SK-N-SH treated with all-trans-retinoic acid at 6 μM for 48 hours (cell line): ENCODE results near the gene STYX.
A peak's percentile ranks its signal among the peaks of the same experiment; 100 is the strongest.

Experiments
- ATAC-seq: fragments of 200-7000 bp; cut with Tn5 transposase; 3 replicates; pipeline ENCODE4 v1.9.1; 2020; ENCODE audit warnings: mild to moderate bottlenecking, moderate library complexity
- ARNTL ChIP-seq: fragments of 450-650 bp; formaldehyde crosslinking; IDR thresholded peaks from 2 replicates; pipeline ENCODE4 v1.5.0; 2020; ENCODE audit warnings: low read depth, mild to moderate bottlenecking, moderate library complexity, borderline replicate concordance
- BACH2 ChIP-seq: fragments of 250-450 bp; sonication (Bioruptor Pico); IDR thresholded peaks from 2 replicates; pipeline ENCODE4 v1.9.0; 2021; ENCODE audit warnings: mild to moderate bottlenecking, borderline replicate concordance
- CREB5 ChIP-seq: fragments of 250-450 bp; sonication (Bioruptor Pico); IDR thresholded peaks from 2 replicates; pipeline ENCODE4 v1.5.1; 2020; ENCODE audit warnings: low read depth, mild to moderate bottlenecking, moderate library complexity
- CSDC2 ChIP-seq: fragments of 250-450 bp; sonication (Bioruptor Pico); IDR thresholded peaks from 2 replicates; pipeline ENCODE4 v1.5.0; 2020; ENCODE audit warnings: mild to moderate bottlenecking, moderate library complexity
- CSRNP3 ChIP-seq: fragments of 250-450 bp; sonication (Bioruptor Pico); IDR thresholded peaks from 2 replicates; pipeline ENCODE4 v1.5.1; 2021; ENCODE audit warnings: mild to moderate bottlenecking, moderate library complexity
- ESRRG ChIP-seq: fragments of 250-450 bp; sonication (Bioruptor Pico); IDR thresholded peaks from 2 replicates; pipeline ENCODE4 v1.6.1; 2021; ENCODE audit warnings: mild to moderate bottlenecking
- GLIS3 ChIP-seq: fragments of 250-450 bp; sonication (Bioruptor Pico); IDR thresholded peaks from 2 replicates; pipeline ENCODE4 v1.5.0; 2020; ENCODE audit warnings: mild to moderate bottlenecking, moderate library complexity
- ISL1 ChIP-seq: fragments of 250-450 bp; sonication (Bioruptor Pico); IDR thresholded peaks from 2 replicates; pipeline ENCODE4 v2.1.2; 2022; ENCODE audit warnings: mild to moderate bottlenecking, moderate library complexity
- OSR1 ChIP-seq: fragments of 250-450 bp; sonication (Bioruptor Pico); IDR thresholded peaks from 2 replicates; pipeline ENCODE4 v1.8.0; 2022; ENCODE audit warnings: moderate library complexity, mild to moderate bottlenecking, inconsistent platforms
- PPARA ChIP-seq: fragments of 250-450 bp; sonication (Bioruptor Pico); IDR thresholded peaks from 2 replicates; pipeline ENCODE4 v1.5.0; 2020; ENCODE audit warnings: mild to moderate bottlenecking, borderline replicate concordance
- RARB ChIP-seq: fragments of 250-450 bp; sonication (Bioruptor Pico); IDR thresholded peaks from 2 replicates; pipeline ENCODE4 v1.8.0; 2021; ENCODE audit warnings: mild to moderate bottlenecking, moderate library complexity
- SNAI2 ChIP-seq: fragments of 250-450 bp; sonication (Bioruptor Pico); IDR thresholded peaks from 2 replicates; pipeline ENCODE4 v1.5.0; 2020; ENCODE audit warnings: mild to moderate bottlenecking, moderate library complexity
- TOX ChIP-seq: fragments of 250-450 bp; sonication (Bioruptor Pico); IDR thresholded peaks from 2 replicates; pipeline ENCODE4 v1.8.0; 2021; ENCODE audit warnings: mild to moderate bottlenecking, moderate library complexity, borderline replicate concordance
- ZC3H10 ChIP-seq: fragments of 250-450 bp; sonication (Bioruptor Pico); IDR thresholded peaks from 2 replicates; pipeline ENCODE4 v1.5.1; 2021; ENCODE audit warnings: mild to moderate bottlenecking, moderate library complexity
- ZFP3 ChIP-seq: fragments of 250-450 bp; sonication (Bioruptor Pico); IDR thresholded peaks from 2 replicates; pipeline ENCODE4 v1.5.0; 2020; ENCODE audit warnings: mild to moderate bottlenecking, moderate library complexity
- ZFP30 ChIP-seq: fragments of 450-650 bp; formaldehyde crosslinking; IDR thresholded peaks from 2 replicates; pipeline ENCODE4 v1.5.0; 2022; ENCODE audit warnings: mild to moderate bottlenecking, moderate library complexity
- ZNF565 ChIP-seq: fragments of 450-650 bp; formaldehyde crosslinking; conservative IDR thresholded peaks from 2 replicates; pipeline ENCODE4 v1.5.0; 2020; ENCODE audit warnings: low read depth, mild to moderate bottlenecking, moderate library complexity
- ZNF70 ChIP-seq: fragments of 450-650 bp; formaldehyde crosslinking; IDR thresholded peaks from 2 replicates; pipeline ENCODE4 v1.5.0; 2020; ENCODE audit warnings: mild to moderate bottlenecking, moderate library complexity
- ZNF8 ChIP-seq: fragments of 450-650 bp; formaldehyde crosslinking; IDR thresholded peaks from 2 replicates; pipeline ENCODE4 v1.5.0; 2020; ENCODE audit warnings: mild to moderate bottlenecking, moderate library complexity
- TF ChIP-seq, protein P1 (sequence below): fragments of 250-450 bp; sonication (Bioruptor Pico); IDR thresholded peaks from 2 replicates; pipeline ENCODE4 v1.8.0; 2021; ENCODE audit warnings: low read depth, mild to moderate bottlenecking, moderate library complexity, borderline replicate concordance
- TF ChIP-seq, protein P2 (sequence below): fragments of 250-450 bp; sonication (Bioruptor Pico); IDR thresholded peaks from 2 replicates; pipeline ENCODE4 v1.5.0; 2020; ENCODE audit warnings: mild to moderate bottlenecking, moderate library complexity

Gene STYX, protein sequence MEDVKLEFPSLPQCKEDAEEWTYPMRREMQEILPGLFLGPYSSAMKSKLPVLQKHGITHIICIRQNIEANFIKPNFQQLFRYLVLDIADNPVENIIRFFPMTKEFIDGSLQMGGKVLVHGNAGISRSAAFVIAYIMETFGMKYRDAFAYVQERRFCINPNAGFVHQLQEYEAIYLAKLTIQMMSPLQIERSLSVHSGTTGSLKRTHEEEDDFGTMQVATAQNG

GRCh38 chr14:52729925-52730708 lies at the start of gene STYX:
Gene STYX, plus strand, starts transcription at chr14:52730166. Its CDS starts 309 bp downstream, at chr14:52730475.
- ATAC-seq: peak; percentile 98
- TF ChIP-seq, protein P1, sequence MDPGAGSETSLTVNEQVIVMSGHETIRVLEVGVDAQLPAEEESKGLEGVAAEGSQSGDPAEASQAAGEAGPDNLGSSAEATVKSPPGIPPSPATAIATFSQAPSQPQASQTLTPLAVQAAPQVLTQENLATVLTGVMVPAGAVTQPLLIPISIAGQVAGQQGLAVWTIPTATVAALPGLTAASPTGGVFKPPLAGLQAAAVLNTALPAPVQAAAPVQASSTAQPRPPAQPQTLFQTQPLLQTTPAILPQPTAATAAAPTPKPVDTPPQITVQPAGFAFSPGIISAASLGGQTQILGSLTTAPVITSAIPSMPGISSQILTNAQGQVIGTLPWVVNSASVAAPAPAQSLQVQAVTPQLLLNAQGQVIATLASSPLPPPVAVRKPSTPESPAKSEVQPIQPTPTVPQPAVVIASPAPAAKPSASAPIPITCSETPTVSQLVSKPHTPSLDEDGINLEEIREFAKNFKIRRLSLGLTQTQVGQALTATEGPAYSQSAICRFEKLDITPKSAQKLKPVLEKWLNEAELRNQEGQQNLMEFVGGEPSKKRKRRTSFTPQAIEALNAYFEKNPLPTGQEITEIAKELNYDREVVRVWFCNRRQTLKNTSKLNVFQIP (CRISPR knock-in tag): no peak
- TF ChIP-seq, protein P2, sequence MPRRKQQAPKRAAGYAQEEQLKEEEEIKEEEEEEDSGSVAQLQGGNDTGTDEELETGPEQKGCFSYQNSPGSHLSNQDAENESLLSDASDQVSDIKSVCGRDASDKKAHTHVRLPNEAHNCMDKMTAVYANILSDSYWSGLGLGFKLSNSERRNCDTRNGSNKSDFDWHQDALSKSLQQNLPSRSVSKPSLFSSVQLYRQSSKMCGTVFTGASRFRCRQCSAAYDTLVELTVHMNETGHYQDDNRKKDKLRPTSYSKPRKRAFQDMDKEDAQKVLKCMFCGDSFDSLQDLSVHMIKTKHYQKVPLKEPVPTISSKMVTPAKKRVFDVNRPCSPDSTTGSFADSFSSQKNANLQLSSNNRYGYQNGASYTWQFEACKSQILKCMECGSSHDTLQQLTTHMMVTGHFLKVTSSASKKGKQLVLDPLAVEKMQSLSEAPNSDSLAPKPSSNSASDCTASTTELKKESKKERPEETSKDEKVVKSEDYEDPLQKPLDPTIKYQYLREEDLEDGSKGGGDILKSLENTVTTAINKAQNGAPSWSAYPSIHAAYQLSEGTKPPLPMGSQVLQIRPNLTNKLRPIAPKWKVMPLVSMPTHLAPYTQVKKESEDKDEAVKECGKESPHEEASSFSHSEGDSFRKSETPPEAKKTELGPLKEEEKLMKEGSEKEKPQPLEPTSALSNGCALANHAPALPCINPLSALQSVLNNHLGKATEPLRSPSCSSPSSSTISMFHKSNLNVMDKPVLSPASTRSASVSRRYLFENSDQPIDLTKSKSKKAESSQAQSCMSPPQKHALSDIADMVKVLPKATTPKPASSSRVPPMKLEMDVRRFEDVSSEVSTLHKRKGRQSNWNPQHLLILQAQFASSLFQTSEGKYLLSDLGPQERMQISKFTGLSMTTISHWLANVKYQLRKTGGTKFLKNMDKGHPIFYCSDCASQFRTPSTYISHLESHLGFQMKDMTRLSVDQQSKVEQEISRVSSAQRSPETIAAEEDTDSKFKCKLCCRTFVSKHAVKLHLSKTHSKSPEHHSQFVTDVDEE: no peak
- TF ChIP-seq ZNF8 (CRISPR knock-in tag) (no peak), CSRNP3 (CRISPR knock-in tag) (no peak), ESRRG (CRISPR knock-in tag) (no peak), TOX (no peak), OSR1 (CRISPR knock-in tag) (no peak), BACH2 (CRISPR knock-in tag) (no peak), SNAI2 (CRISPR knock-in tag) (no peak), ZNF70 (CRISPR knock-in tag) (no peak)

GRCh38 chr14:52683985-52684520 lies 45.9 kb upstream of the STYX start:
- no peak for TF ChIP-seq OSR1 (CRISPR knock-in tag)
- TF ChIP-seq ZNF565 (CRISPR knock-in tag): no peak
- TF ChIP-seq ISL1 (CRISPR knock-in tag): no peak
- no peak for TF ChIP-seq ZFP3 (CRISPR knock-in tag)
- no peak for TF ChIP-seq CREB5 (CRISPR knock-in tag)
- TF ChIP-seq RARB (CRISPR knock-in tag): no peak
- no peak for TF ChIP-seq ZC3H10 (CRISPR knock-in tag)
- TF ChIP-seq, protein P1 (CRISPR knock-in tag): no peak
- TF ChIP-seq, protein P2: no peak
- TF ChIP-seq ZNF70 (CRISPR knock-in tag): no peak
- no peak for TF ChIP-seq ESRRG (CRISPR knock-in tag)
- TF ChIP-seq BACH2 (CRISPR knock-in tag): no peak
- no peak for TF ChIP-seq CSDC2 (CRISPR knock-in tag)
- TF ChIP-seq ZNF8 (CRISPR knock-in tag): no peak
- no peak for TF ChIP-seq TOX
- TF ChIP-seq ARNTL (CRISPR knock-in tag): no peak
- no peak for TF ChIP-seq PPARA (CRISPR knock-in tag)
- TF ChIP-seq ZFP30 (CRISPR knock-in tag): no peak
- TF ChIP-seq GLIS3: no peak
- TF ChIP-seq, all 23 proteins: peak for 0
- ATAC-seq: no peak
